SK-N-SH (cell line): ENCODE data around the gene MC1R.

Source experiments
- CHD2 ChIP-seq: fragments of 150-350 bp; IDR thresholded peaks from 2 replicates; pipeline ENCODE4 v1.6.1; 2018; ENCODE audit warnings: low read length; ENCODE audit not compliant: partially characterized antibody
- CTCF ChIP-seq: fragments of 200-600 bp; sonication (generic); IDR thresholded peaks from 2 replicates; pipeline ENCODE4 v1.6.1; 2017; ENCODE audit warnings: antibody characterized with exemption, mild to moderate bottlenecking, moderate library complexity
- EP300 ChIP-seq, 2 experiments: IDR thresholded peaks; 2 replicates each; pipeline versions ENCODE4 v1.4.0 to v1.6.1; 2012; ENCODE audit warnings: borderline replicate concordance in 1 of 2, low read depth in 1 of 2, low read length in 1 of 2
- FOXJ3 ChIP-seq: sonication (generic); formaldehyde crosslinking; IDR thresholded peaks from 2 replicates; pipeline ENCODE4 v1.5.1; 2020; ENCODE audit warnings: mild to moderate bottlenecking, missing genetic modification reagents
- FOXM1 ChIP-seq: IDR thresholded peaks from 2 replicates; pipeline ENCODE4 v1.4.0; 2012; ENCODE audit warnings: low read depth, mild to moderate bottlenecking
- MAX ChIP-seq: IDR thresholded peaks from 2 replicates; pipeline ENCODE4 v1.4.0; 2012; ENCODE audit warnings: low read depth
- MXI1 ChIP-seq: IDR thresholded peaks from 2 replicates; pipeline ENCODE4 v1.6.1; 2012; ENCODE audit warnings: mild to moderate bottlenecking, low read depth, low read length, improper control_type of control experiment
- PBX3 ChIP-seq: IDR thresholded peaks from 2 replicates; pipeline ENCODE4; 2012
- RAD21 ChIP-seq: IDR thresholded peaks from 2 replicates; pipeline ENCODE4 v1.6.1; 2012; ENCODE audit warnings: mild to moderate bottlenecking, low read length
- REST ChIP-seq: IDR thresholded peaks from 2 replicates; pipeline ENCODE4 v1.6.1; 2012; ENCODE audit warnings: mild to moderate bottlenecking, low read depth, low read length, moderate library complexity
- TAF1 ChIP-seq: IDR thresholded peaks from 2 replicates; pipeline ENCODE4 v1.6.1; 2012; ENCODE audit warnings: low read depth, mild to moderate bottlenecking, low read length, moderate library complexity, borderline replicate concordance
- YY1 ChIP-seq: IDR thresholded peaks from 2 replicates; pipeline ENCODE4 v1.4.0; 2012; ENCODE audit warnings: low read depth, mild to moderate bottlenecking

- TF ChIP-seq RAD21 (no peak), REST (no peak), MAX (no peak), CTCF (peak; percentile 48), TAF1 (no peak), FOXM1 (no peak), YY1 (no peak), FOXJ3 (CRISPR knock-in tag) (no peak), CHD2 (no peak), EP300 (IDR thresholded peaks at IDR 0.05; ENCODE audit: borderline replicate concordance in 1 of 2, low read depth in 1 of 2, low read length in 1 of 2) (no peak), MXI1 (0 out of 2 replicates have a peak, but pooled peaks have one; percentile 18), PBX3 (no peak)
These were observed at the start of gene MC1R for GRCh38 chr16:89918453-89919347.
